HL-60/S4 treated with retinoic acid at 250 ng/mL for 4 days and 3 days (cell line): ENCODE results near the gene ADSS1.
"Not testable (repeated sequence)": the region's sequence is repeated elsewhere in the genome, so short reads cannot be mapped to it uniquely, and the experiment has no call there.

Experiments
- in situ Hi-C: fragments of 300-500 bp; cut with MboI; formaldehyde crosslinking; loops from 2 replicates; pipeline ENCODE4 v1.7.0; 2022; ENCODE audit warnings: low sequenced_read_pairs

Gene ADSS1

DNA sequence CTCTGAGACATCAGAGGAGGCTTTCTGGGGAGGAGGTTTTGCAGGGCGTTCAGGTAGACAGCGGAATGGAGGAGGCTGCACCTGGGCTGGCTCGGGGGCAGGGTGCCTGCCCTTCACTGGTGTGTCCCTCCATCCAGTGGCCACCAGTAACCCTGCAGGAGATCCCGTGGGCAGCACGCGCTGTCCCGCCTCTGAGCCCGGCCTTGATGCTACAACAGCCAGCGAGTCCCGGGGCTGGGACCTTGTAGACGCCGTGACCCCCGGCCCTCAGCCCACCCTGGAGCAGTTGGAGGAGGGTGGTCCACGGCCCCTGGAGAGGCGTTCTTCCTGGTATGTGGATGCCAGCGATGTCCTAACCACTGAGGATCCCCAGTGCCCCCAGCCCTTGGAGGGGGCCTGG lies 10.0 kb upstream of the ADSS1 start:
- in situ Hi-C loops: no loop called here

DNA sequence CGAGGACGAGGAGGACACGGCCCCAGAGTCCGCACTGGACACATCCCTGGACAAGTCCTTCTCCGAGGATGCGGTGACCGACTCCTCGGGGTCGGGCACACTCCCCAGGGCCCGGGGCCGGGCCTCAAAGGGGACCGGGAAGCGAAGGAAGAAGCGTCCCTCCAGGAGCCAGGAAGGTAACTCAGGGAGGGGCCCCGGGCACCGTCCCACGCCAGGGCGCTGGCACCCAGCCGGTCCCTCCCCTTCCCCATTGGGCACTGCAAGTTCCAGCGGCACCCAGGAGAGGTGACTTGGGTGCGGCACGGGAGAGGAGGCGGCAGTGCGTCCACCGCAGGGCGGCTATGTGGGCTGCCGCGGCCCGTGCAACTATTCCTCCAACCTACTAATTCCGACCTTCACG lies 9.3 kb upstream of the ADSS1 start:
- in situ Hi-C loops: no loop called here

DNA sequence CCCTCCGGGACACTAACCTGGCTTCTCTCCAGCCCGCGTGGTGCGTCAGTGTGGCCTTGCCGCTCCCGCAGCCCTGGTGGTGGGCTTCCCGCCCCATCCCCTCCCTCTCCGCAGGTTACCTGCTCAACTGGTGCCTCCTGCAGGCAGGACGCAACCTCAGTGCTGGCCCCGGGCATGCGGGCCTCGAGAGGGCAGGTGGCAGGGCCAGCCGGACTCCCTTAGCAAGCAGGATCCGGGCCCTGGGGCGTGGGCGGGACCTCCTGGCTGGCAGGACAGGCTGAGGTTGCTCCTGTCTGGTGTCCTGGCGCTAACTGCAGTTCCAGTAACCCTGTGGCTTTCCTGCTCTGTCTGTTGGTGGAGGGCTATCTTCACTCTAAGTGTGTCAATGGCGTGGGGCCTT lies 8.6 kb upstream of the ADSS1 start:
- in situ Hi-C loops: no loop called here

DNA sequence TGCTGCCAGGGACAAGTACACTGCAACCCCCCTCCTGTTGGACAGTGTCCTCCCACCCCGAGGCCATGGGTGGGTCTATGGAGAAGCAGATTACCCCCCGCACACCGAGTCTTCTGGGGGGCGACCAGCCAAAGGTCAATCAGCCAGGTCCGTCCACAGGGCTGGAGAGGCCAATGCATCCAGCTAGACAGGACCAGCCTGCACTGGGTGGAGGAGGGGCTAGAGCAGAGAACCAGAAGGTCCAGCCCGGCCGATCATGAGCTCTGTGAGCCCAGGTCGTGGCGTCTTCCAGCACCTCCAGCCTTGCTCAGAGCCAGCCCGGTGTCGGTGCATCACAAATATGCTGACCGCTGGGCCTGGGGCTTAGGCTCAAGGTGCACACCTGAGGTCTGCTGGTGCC lies 8.2 kb upstream of the ADSS1 start:
- in situ Hi-C loops: no loop called here

DNA sequence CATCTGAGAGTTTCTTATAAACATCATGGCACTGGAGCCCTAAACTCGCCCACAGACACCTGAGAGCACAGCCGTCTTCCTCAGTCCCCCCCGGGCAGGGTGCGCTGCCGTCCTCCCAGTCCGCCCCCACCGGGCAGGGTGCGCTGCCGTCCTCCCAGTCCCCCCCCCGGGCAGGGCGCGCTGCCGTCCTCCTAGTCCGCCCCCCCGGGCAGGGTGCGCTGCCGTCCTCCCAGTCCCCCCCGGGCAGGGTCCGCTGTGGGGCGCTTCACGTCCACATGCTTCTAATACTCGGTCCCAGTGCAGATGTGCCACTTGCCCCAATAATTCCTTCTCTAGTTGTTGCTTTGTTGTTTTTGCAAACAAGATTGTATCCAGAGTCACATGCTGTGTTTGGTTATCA lies 6.9 kb upstream of the ADSS1 start:
- in situ Hi-C loops: no loop called here

DNA sequence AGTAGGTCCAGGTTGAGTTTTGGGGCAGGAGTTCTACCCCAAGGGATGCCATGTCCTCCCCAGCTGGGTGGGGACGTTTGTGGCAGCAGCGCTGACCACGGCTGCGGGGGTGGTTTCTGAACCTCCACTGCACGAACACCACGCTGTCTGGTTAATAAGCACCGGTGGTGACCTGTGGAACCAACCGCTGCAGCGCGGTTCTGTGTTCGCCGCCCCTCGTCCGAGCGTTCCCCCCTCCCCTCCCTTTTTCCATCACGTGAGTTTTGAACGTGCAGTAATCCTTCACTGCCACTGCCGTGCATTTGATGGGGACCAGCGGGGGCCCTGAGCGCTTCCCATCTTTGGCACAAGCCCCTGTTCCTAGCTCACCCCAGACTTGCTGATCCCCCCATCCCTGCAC lies 6.4 kb upstream of the ADSS1 start:
- in situ Hi-C loops: no loop called here

DNA sequence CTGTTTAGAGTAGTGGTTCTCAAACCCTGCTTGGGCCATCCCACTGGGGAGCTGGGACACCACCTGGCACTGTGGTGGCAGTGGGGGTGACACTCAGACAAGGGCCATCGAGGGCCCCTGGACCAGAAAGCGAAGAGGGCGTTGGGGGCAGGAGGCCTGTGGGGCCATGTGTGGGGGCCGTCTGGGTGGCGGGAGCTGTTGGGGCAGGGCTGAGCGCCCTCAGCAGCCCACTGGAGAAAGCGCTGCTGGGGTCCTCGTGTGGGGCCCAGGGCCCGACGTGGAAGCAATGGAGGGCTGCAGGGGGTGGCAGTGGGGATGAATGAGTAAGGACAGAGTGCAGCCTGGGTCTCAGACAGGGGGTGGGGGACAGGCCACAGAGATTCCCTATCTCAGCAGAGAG lies 5.9 kb upstream of the ADSS1 start:
- in situ Hi-C loops: no loop called here

DNA sequence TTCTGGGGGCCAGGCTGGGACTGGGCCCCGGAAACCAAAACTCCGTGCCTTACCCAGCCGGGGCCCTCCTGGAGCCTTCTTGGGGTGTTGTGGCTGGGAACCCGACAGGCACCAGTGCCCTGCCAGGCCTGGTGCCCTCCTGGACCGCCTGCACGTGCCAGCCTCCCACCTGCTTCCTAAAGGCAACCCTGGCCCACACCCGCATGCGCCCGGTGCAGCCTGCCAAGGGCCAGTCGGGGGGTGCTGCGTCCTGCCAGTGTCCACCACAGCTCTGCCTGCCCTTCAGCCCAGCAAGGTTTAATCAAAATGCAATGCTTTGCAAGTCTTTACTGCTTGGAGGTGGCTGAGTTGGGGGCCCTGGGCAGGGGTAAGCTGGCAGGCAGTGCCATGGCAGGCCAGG lies 5.2 kb upstream of the ADSS1 start:
- in situ Hi-C loops: no loop called here

DNA sequence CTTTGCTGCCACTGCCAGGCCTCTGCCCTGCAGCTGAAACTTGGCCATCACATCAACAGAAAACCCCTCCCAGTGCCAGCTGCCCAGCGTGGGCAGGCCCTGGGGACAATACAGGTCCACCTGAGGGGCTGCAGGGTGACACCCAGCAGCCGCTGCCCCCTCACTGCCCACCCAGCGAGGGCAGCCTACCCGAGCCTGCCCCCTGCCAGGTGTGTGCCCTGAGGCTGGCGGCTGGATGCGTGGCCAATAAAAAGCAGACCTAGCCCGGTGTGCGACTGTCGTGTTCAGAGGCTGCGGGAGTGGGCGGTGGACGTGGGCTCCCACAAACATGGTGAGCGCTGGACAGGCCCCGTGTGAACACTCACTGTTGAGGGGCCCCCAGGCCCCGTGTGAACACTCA lies 4.7 kb upstream of the ADSS1 start:
- in situ Hi-C loops: no loop called here

DNA sequence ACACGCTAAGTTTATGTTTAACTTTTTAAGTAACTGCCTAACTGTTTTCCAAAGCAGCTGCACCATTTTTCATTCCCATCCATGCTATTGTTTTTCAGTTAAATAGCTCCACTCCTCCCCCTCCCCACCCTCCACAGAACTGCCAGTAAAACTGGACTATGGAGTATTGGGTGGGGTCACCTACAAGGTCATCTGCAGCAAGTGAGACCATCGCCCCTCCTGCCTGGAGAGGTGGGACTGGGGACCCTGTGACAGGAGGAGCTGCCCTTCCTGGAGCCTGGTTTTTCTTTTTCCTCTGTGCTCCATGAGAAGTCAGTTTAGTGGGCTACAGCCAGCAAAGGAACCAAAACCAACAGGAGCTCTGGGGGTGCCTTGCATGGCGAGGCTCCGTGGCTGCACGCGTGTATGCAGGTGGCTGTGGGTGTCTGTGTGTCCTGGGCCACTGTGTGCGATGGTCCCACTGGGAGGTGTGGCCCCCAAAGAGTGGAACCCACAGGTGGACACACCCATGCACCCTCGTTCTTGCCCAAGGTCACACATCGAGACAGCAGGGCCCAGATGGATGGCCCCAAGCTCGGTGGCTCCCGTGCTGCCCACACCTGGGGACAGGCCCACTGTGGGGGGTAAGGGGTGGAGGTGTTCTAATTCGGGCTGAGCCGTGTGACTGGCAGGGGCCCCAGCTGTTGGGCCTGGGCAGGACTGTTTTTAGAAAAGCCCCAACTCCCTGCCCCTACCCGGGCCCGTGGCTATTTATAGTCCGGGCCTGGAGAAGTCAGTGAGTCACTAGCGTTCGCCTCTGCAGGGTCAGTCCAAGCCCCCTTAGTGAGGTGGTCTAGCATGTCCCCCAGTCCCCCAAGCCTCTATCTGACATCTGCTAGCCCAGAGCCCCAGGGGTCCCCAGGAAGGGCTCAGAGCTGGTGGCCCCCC lies 2.3 kb upstream of the ADSS1 start:
- in situ Hi-C loops: no loop called here

DNA sequence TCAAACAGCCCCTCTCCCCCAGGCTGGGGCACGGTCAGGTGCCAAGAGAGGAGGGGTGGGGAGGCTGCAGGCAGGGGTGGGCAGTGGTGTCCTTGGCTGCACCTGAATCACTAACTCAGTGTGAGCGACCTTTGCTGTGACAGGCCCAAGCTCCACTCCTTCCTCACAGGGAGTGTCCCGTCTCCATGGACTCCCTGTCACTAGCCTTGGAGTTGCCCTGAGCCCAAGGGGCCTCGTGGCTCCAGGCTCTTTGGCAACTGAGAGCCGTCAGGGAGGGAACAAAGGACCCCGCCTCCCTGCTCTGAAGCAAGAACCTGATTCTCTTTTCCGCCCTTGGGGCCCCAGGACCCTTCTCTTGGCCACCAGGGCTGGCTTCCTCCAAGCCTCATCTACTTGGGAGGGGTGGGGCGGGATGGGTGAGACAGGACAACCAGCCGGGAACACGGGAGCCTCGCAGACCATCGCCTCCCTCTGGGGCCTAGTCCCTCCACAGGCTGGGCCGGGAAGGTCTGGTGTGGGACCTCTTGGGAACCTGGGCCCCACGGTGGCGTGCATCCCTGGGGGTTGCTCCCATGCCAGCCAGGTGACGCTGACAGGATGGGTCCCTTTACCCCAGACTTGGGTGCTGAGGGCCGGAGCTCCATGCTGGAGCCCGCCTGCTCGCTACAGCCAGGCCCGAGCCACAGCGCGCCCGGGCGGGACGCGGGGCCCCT lies 935 bp upstream of the ADSS1 start:
- in situ Hi-C loops: no loop called here

DNA sequence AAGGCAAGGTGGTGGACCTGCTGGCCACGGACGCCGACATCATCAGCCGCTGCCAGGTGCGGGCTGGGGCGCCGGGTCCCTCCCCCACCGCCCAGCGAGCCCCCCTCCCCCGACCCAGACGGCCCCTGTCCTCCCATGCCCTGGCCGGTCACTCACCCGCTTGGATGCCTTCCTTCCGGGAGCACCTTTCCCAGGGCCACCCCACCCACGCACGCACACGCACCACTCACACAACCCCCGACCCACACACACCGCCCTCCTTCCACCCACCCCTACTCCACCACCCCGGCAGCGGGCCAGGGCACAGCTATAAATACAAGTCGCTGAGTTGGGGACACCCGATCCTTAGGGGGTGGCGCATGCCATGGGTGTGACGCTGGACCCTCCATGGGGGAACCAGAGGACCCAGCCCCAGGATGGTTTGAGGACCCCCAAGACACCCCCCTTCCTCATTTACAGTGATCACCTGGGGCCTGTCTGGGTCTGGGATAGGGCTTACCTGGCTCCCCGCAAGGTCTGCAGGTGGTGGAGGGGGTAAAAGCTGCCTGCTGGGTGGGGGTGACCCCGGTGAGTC lies 465 bp downstream of the ADSS1 start:
- in situ Hi-C loops: no loop called here

DNA sequence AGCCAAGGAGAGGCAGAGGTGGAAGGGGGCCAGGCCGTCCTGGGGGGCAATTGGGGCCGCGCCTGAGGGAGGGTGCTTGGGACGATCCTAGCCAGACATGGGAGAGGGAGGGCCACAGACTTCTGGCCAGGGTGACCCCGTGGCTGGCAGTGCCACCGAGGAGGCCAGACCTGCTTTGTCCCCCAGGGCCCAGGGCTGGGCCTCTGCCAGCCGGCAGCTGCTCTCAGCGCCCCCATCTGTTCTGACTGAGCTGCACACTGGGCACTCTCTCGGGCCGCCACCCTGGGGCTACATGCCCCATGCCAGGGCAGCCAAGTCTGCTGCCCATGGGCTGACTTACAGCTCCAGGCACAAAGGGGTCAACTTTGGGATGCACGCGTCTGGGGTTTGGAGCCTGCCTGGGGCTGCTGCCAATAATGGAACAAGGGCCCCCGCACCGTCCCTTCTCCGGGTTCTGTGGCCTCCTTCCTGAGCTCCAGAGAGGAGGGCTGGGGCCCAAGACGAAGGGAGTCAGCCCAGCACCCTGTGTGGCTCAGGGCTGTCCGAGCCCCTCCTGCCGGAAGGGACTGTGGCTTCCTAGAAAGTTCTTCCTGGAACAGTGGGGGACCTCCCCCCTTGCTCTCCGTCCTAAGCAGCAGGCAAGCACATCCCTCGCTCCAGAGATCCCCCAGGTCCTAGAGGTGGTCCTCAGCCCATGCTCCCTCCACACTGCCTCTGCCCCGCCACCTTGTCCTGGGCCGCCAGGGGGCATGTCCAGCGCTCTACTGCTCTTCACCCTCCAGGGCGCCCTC lies 1.1 kb downstream of the ADSS1 start:
- in situ Hi-C loops: no loop called here

DNA sequence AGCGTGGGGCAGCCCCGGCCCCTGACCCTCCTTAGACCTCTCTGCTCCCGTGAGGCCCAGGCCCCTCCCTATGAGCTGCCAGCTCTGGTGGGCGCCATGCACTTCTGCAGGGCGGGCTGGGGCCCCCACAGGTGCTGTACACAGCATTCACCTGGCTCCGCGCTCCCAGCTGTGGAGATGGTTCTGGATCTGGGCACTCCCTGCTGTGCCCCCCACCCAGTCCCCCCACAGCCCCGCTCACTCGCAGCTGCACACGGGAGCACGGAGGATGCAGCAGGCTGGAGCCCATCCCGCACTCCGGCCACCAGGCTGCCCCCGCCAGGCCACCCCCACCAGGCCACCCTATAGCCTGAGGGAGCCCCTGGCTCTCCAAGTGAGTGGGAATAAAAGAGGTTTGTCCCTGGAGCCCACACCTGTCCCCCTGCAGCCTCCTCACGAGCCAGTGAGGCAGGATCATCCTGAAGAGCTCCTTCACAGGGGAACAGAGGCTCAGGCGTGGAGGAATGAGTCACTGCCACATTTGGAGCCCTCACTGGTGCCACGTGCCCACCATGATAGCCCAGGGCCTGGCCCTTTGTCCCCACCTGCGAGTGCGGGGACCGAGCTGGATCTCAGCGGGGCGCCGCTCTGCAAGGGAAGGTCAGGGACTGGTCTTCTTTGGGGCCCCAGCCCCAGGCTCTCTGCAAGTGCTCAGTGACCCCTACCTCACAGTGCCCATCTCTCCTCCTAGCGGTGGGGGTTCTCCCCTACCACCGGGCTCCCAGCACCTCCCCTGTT lies 1.9 kb downstream of the ADSS1 start:
- in situ Hi-C loops: no loop called here

DNA sequence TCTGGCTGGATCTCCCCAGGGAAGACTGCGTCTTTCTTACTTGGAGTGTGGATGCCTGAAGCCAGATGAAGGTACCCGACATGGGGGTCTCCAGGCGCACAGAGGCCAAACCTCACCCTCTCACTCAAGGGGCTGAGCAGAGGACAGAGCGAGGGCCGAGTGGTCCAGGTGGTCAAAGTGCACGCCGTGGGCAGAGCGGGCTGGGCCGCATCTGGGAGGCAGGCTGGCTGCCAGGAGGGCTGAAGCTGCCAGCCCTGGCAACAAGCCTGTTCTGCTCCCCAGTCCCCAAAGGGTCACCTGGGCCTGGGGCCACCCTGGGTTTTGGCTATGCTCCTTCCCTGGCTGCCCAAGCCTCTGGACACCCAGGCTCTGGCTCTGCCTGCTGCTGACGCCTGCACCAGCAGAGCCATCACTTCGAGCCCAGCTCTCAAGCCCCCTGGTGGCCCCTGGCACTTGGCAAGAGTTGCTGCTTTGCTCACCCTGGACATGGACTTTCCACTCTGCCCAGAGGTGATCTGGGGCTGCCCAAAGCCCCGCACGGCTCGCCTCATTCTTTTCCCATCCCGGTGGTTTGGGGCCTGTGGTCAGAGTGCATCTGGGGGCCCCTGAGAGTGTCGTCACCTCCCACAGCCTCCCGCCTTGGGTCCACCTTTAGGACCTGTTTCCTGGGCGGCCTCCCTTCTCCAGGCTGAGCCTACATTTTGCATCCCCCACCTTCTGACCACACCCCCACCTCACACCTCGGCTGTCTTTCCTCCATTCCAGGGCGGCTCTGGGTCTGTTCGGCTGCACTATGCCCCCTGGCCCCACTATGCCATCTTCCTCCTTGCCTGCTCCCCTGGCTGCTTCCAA lies 2.8 kb downstream of the ADSS1 start:
- in situ Hi-C loops: no loop called here

DNA sequence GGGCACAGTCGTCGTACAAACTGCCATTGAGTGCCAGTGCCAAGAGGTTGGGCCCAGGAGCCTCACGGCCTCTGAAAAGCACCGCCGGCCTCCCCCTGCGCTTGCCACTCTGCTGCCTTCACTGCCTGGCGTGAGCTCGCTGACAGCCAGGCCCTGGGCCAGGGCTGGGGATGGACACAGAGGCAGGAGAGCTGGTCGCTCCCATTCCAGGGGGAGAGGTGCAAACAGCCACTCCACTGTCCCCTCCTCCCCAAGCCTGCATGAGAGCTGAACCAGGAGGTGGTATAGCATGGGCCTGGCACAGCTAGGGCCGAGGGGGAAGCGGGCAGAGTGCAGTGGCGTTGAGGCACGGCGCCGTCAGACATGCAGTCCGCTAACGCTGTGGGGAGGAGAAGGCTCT lies 4.6 kb downstream of the ADSS1 start:
- in situ Hi-C loops: no loop called here

DNA sequence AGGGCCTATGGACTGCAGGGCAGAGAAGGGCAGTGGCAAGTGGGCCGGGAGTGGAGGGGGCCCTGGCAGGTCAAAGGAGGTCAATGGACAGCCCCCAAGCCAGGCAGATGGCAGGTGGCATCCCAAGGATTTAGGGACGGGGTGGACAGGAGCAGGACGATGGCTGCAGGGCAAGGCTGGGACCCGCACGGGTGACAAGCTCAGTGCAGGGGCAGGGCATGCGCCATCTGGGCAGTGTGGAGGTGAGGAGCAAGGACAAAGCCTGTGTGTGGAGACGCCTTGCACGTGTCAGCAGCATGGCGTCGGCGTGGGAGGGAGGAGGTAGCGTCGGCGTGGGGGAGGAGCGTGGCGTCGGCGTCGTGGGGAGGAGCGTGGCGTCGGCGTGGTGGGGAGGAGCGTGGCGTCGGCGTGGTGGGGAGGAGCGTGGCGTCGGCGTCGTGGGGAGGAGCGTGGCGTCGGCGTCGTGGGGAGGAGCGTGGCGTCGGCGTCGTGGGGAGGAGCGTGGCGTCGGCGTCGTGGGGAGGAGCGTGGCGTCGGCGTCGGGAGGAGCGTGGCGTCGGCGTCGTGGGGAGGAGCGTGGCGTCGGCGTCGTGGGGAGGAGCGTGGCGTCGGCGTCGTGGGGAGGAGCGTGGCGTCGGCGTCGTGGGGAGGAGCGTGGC lies 5.3 kb downstream of the ADSS1 start:
- in situ Hi-C loops: not testable (repeated sequence)

DNA sequence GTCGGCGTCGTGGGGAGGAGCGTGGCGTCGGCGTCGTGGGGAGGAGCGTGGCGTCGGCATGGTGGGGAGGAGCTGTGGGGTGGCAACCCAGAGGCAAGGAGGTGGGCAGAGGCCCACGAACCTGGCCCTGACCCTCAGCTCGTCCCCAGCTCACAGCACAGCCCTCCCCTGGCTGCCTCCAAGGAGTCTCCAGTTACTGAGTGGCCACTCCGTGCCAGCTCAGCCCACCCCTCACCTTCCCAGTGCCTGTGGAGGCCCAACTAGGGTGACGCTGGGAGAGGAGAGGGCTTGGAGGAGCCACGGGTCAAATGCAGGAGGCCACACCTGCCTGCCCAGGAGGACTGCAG lies 5.8 kb downstream of the ADSS1 start:
- in situ Hi-C loops: no loop called here

DNA sequence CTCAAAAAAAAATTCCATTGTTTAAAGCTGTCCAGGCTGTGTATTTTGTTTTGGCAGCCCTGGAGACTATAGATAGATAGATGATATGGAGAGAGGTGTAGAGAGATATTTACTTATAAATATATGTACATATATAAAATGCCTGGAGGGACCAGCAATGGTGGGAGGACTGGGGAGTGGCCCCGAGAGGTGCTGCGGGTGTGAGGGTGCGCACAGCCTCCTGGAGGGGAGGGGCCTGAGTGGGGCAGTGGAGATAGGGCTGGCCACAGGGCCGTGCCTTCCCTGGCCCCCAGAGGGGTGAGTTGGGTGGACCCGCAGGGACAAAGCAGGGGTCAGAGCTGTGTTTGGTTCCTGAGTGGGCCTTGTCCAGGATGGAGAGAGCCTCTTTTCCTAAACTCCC lies 6.5 kb downstream of the ADSS1 start:
- in situ Hi-C loops: no loop called here
